SJCRH30 (cell line): Measurements from ENCODE around the gene HCFC1. TPM values are rescaled to one million over a fixed set of nuclear protein-coding genes. Genes with fewer than 3 reads are reported as not detected.

Experiments used
- DNase-seq, 2 experiments: peaks; one replicate each; pipeline ENCODE4 v3.0.0-alpha.2; 2015 to 2020
- H3K27ac ChIP-seq: fragments of 250-450 bp; sonication (Bioruptor Pico); 2 replicates; pipeline ENCODE4 v1.5.1; 2020; ENCODE audit warnings: mild to moderate bottlenecking, moderate library complexity
- H3K27me3 ChIP-seq: fragments of 250-450 bp; sonication (Bioruptor Pico); 2 replicates; pipeline ENCODE4 v1.5.1; 2020; ENCODE audit warnings: mild to moderate bottlenecking, moderate library complexity
- H3K36me3 ChIP-seq: fragments of 250-450 bp; sonication (Bioruptor Pico); 2 replicates; pipeline ENCODE4 v1.5.1; 2020; ENCODE audit warnings: mild to moderate bottlenecking, moderate library complexity
- H3K4me1 ChIP-seq: fragments of 250-450 bp; sonication (Bioruptor Pico); 2 replicates; pipeline ENCODE4 v1.5.1; 2020; ENCODE audit warnings: mild to moderate bottlenecking, moderate library complexity
- H3K4me3 ChIP-seq: fragments of 250-450 bp; sonication (Bioruptor Pico); 2 replicates; pipeline ENCODE4 v1.5.1; 2020; ENCODE audit warnings: mild to moderate bottlenecking, moderate library complexity
- H3K9me3 ChIP-seq: fragments of 250-450 bp; sonication (Bioruptor Pico); replicated peaks from 2 replicates; pipeline ENCODE4 v1.5.1; 2020; ENCODE audit warnings: mild to moderate bottlenecking, moderate library complexity
- total RNA-seq: library from RNA; depleted of rRNA; stranded (reverse); fragments of >200 nt; shearing (Covaris generic); gene quantifications from 2 replicates; pipeline ENCODE4 v1.2.3, GENCODE V29; 2014

Gene HCFC1
- total RNA-seq, 1 experiment from 2014 or later: 55.6 TPM

DNA sequence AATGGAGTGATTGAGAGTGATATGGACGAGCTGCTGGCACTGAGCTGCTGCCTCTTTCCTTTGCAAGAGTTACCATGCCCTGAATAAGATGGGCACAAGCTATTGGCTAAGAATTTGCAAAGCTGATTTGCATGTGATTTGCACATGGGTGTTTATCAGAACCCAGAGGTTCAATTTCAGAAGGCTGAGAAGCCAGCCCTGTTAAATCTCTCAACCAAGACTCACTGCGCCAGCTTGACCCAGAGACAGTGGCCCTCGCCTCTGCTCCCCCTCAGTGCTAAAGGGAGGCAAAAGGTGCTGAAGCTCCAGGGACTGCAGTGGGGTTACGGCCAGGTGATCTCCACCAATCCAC lies 46.3 kb downstream of the HCFC1 start:
- no peaks in the 10 kb centered on the region for H3K36me3 ChIP-seq
- no peaks in the 10 kb centered on the region for H3K27me3 ChIP-seq
- H3K9me3 ChIP-seq: no peaks in the 10 kb centered on the region
- H3K4me1 ChIP-seq: peaks cover 6% of the 10 kb centered on the region
- no peak overlapping the region for H3K4me3 ChIP-seq
- H3K27ac ChIP-seq: no peak overlapping the region
- DNase-seq: no peak

DNA sequence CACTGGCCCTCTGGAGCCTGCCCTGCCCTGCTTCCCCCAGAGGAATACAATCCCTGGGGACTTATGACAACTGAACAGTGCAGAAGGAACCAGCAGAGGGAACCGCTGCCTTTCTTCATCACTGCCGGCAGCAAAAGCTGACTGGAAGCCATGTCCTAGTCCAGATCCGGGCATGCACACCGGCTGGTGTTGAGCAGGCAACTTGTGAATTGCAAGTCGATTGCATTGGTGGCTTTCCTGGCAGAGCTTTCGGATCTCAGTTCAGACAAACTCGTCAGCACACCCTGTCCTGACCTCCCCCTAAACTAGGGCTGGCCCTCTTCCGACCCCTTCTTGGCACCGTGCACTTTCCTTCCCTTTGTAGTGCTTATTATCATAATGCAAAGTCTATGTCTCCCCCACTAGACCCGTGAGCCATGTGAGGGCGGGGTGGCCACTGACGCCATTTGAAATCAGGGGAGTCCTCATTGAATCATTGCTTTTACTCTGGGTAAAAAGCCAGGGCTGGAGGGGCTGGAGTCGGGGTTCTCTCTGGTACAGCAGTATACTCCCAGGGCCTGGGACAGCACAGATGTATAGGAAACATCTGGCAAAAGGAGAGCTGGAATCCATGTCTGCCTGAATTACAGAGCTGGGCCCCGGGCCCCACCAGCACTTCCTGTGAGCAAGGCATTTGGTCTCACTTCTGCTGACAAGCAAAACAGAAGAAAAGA lies 47.3 kb downstream of the HCFC1 start:
- Histone ChIP-seq H3K9me3 (no peaks in the 10 kb centered on the region), H3K36me3 (no peaks in the 10 kb centered on the region), H3K27ac (no peak overlapping the region), H3K27me3 (no peaks in the 10 kb centered on the region), H3K4me1 (peaks cover 6% of the 10 kb centered on the region), H3K4me3 (no peak overlapping the region)
- peak; percentile 32 to 52 for DNase-seq

DNA sequence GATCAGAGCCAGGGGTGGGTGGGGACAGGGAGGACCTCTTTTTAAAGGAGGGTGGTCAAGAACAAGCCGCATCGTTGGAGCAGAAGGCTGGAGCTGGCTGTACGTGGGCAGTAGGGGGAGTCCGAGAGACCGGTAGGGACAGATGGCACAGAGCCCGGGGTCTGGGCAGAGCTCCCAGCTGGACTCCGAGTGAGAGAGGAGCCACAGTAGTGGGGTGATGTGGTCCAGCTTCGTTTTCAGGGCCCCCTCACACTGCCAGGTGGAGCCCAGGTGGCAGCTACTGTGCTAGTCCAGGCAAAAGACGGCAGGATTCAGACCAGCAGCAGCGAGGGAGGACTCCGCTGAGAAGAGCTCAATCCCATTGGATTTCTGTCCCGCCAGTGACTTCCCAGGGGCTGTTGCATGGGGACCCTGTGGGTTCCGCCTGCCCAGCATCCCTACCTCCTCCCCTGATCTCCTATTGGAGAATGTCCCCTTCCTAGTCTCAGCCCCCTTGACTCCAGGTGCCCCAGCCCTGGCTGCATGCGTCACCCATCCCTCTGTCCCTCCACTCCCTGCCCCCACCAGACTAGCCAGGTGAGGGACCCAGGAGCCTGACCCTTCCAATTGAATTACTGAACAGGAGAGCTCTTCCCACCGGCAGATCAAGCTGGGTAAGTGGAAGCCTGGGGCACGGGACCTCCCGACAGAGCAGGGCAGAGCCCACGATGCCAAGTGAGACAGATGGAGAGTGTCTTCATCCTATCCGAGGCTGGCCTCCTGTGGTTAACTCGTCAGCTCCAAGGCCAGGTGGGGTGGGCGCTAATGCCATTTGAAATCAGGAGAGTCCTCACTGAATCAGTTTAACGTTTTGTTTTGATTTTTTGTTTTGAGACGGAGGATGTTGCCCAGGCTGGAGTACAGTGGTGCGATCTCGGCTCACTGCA lies 48.4 kb downstream of the HCFC1 start:
- no peaks in the 10 kb centered on the region for H3K9me3 ChIP-seq
- no peak overlapping the region for H3K27ac ChIP-seq
- H3K4me1 ChIP-seq: peaks cover 6% of the 10 kb centered on the region
- H3K36me3 ChIP-seq: no peaks in the 10 kb centered on the region
- no peaks in the 10 kb centered on the region for H3K27me3 ChIP-seq
- no peak overlapping the region for H3K4me3 ChIP-seq
- DNase-seq: peak; percentile 69 to 72

DNA sequence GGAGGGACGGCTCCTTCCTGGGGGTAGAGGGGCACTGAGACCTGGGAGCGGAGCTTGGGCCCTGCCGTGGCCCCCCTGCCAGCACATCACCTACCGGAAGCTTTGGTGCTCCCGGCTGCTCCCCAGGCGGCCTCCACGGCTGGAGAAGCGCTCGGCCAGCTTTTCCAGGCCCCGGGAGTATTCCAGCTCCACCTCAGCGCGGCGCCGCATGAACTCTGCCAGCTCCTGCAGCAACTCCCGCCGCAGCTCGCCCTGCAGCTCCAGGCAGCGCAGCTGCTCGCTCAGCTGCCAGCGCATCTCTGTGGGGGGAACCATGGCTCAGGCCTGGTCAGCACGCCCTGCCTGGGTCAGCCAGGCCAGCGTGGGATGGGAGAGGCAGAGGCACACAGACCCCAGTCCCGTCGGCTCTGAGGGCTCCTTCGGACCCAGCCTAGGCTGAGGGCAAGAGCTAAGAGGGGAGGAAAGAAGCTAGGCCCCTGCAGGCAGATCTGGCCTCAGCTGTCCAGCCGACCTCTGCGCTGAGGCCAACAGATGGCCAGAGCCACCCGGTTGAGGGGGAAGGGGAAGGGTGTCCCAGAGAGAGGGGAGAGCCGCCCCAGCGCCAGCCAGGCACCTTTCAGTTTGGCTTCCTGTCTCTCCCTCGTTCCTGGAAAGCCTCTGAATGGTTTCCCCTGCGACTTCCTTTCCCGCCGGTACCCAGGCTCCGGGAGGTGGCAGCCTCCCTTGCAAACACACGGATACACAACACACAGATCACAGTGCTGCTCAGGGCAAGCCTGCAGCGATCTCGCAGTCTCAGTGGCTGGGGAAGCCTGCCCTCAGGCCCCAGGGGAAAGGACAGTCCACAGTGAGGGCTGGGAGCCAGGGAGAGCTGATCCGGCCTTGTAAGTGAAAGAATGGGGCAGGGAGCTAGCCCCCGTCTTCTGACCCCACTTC lies 49.8 kb downstream of the HCFC1 start:
- Histone ChIP-seq H3K27ac (peak overlapping the region; percentile 91), H3K4me1 (peaks cover 6% of the 10 kb centered on the region), H3K4me3 (peak overlapping the region; percentile 59), H3K36me3 (no peaks in the 10 kb centered on the region), H3K27me3 (no peaks in the 10 kb centered on the region), H3K9me3 (no peaks in the 10 kb centered on the region)
- DNase-seq: peak; percentile 68 to 70

GRCh38 chrX:153921070-153921469 lies 50.5 kb downstream of the HCFC1 start:
- Histone ChIP-seq H3K27ac (peak overlapping the region; percentile 91), H3K4me3 (peak overlapping the region; percentile 59), H3K4me1 (peaks cover 3% of the 10 kb centered on the region), H3K27me3 (no peaks in the 10 kb centered on the region), H3K9me3 (no peaks in the 10 kb centered on the region), H3K36me3 (no peaks in the 10 kb centered on the region)
- DNase-seq: no peak

DNA sequence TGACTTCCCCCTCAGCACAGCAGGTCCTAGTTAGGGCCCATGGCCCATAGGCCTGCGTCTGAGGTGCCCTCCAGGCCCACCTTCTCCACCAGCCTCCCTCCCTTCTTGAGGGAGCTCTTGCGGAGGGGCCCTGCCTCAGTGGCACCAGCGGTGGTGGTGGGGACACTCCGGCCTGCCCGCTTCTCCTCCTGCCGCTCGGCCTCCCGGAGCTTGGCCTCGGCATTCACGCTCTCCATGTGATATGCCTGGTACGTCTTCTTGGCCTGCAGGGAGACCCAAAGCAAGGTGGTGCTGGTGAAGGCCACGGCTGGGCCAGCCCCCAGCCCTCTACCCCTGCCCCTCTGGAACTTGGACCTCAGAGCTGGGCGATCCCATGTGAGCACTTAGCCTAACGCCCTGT lies 51.1 kb downstream of the HCFC1 start:
- Histone ChIP-seq H3K27me3 (no peaks in the 10 kb centered on the region), H3K4me1 (peaks cover 3% of the 10 kb centered on the region), H3K9me3 (no peaks in the 10 kb centered on the region), H3K27ac (no peak overlapping the region), H3K4me3 (no peak overlapping the region; the same call in 1 of the 2 replicates), H3K36me3 (no peaks in the 10 kb centered on the region)
- DNase-seq: no peak

DNA sequence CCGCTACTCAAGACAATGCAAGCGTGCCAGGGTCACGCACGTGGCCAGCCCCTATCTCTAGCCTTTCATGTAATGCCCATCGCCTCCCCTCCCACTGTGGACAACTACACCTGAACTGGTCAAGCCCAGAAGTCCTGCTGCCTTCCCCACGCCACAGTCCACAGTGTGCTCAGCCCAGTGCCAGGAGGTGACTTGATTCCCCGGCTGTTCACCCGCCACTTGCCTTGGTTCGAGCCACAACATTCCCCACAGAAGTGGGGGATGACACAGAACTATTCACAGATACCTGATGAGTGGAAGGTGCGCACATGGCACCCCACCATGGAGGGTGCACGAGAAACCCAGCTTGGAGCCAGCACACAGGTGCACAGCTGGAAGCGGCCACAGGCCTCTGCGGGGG lies 52.3 kb downstream of the HCFC1 start:
- Histone ChIP-seq H3K27ac (no peak overlapping the region), H3K9me3 (no peaks in the 10 kb centered on the region), H3K27me3 (no peaks in the 10 kb centered on the region), H3K4me1 (peaks cover 3% of the 10 kb centered on the region), H3K36me3 (no peaks in the 10 kb centered on the region), H3K4me3 (no peak overlapping the region)
- no peak for DNase-seq

GRCh38 chrX:153917869-153918268 lies 53.7 kb downstream of the HCFC1 start:
- Histone ChIP-seq H3K9me3 (no peaks in the 10 kb centered on the region), H3K27me3 (no peaks in the 10 kb centered on the region), H3K36me3 (no peaks in the 10 kb centered on the region), H3K4me3 (no peak overlapping the region), H3K27ac (no peak overlapping the region), H3K4me1 (peaks cover 3% of the 10 kb centered on the region; the same call in 1 of the 2 replicates)
- DNase-seq: no peak

- Histone ChIP-seq H3K9me3 (no peaks in the 10 kb centered on the region), H3K4me3 (no peak overlapping the region), H3K36me3 (no peaks in the 10 kb centered on the region), H3K4me1 (no peaks in the 10 kb centered on the region), H3K27me3 (no peaks in the 10 kb centered on the region), H3K27ac (no peak overlapping the region)
- DNase-seq: no peak
These were observed 57.9 kb downstream of the HCFC1 start for GRCh38 chrX:153913701-153914100.

- H3K27ac ChIP-seq: no peak overlapping the region
- no peak overlapping the region for H3K4me3 ChIP-seq
- no peaks in the 10 kb centered on the region for H3K36me3 ChIP-seq
- no peaks in the 10 kb centered on the region for H3K27me3 ChIP-seq
- no peak for DNase-seq
- no peaks in the 10 kb centered on the region for H3K9me3 ChIP-seq
- no peaks in the 10 kb centered on the region for H3K4me1 ChIP-seq
These were observed 58.4 kb downstream of the HCFC1 start for GRCh38 chrX:153913211-153913610.

- Histone ChIP-seq H3K9me3 (no peaks in the 10 kb centered on the region), H3K36me3 (no peaks in the 10 kb centered on the region), H3K27ac (no peak overlapping the region), H3K4me3 (no peak overlapping the region), H3K27me3 (no peaks in the 10 kb centered on the region), H3K4me1 (no peaks in the 10 kb centered on the region)
- no peak for DNase-seq
These were observed 59.8 kb downstream of the HCFC1 start for GRCh38 chrX:153911798-153912197.

GRCh38 chrX:153910446-153910845 lies 61.2 kb downstream of the HCFC1 start:
- DNase-seq: no peak
- Histone ChIP-seq H3K9me3 (no peaks in the 10 kb centered on the region), H3K36me3 (no peaks in the 10 kb centered on the region), H3K27me3 (no peaks in the 10 kb centered on the region), H3K4me3 (no peak overlapping the region), H3K27ac (no peak overlapping the region), H3K4me1 (no peaks in the 10 kb centered on the region)

DNA sequence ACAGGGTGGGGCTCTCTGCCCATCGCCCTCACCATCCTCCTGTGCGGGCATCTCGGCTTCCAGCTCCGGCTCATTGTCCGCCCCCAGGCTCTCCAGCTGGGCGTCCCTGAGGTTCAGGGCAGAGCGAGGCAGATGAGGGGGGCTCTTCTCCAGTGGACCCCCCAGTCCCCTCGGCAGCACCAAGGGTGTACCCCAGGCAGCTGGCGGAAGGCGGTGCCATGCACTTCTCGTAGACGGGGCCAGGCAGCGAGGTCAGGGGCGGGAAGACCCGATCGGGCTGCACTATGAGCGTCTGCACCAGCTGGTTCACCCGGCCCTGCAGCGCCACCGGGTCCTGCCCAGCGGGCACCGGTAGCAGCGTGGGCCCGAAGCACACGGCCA lies 61.6 kb downstream of the HCFC1 start:
- no peak overlapping the region for H3K27ac ChIP-seq
- no peaks in the 10 kb centered on the region for H3K4me1 ChIP-seq
- H3K36me3 ChIP-seq: no peaks in the 10 kb centered on the region
- DNase-seq: no peak
- H3K9me3 ChIP-seq: no peaks in the 10 kb centered on the region
- no peaks in the 10 kb centered on the region for H3K27me3 ChIP-seq
- no peak overlapping the region for H3K4me3 ChIP-seq

- DNase-seq: no peak
These were observed 62.3 kb downstream of the HCFC1 start for GRCh38 chrX:153909024-153909979.

More at GRCh38 chrX:153909024-153909979, 62.3 kb downstream of the HCFC1 start:
- Histone ChIP-seq H3K27me3 (no peaks in the 10 kb centered on the region), H3K4me1 (no peaks in the 10 kb centered on the region), H3K27ac (no peak overlapping the region), H3K4me3 (no peak overlapping the region), H3K36me3 (no peaks in the 10 kb centered on the region), H3K9me3 (no peaks in the 10 kb centered on the region)
